H1 (cell line): ENCODE data around the gene TSEN34. TPM values are rescaled to one million over a fixed set of nuclear protein-coding genes. Genes with fewer than 3 reads are reported as not detected.

Experiments used
- CTCF ChIA-PET: fragments of 300-600 bp; sonication (Branson Sonifier 250); formaldehyde crosslinking; loops from one replicate; lab custom pipeline; 2021; ENCODE audit not compliant: partially characterized antibody; lab: Charles Lee
- POLR2A ChIA-PET: fragments of 300-600 bp; sonication (Branson Sonifier 250); formaldehyde crosslinking; loops from one replicate; lab custom pipeline; 2021; ENCODE audit warnings: inconsistent platforms; ENCODE audit not compliant: partially characterized antibody; lab: Charles Lee
- DNase-seq, 2 experiments: peaks; one replicate each; pipeline versions ENCODE4 v3.0.0 to v3.0.0-alpha.2; 2010 to 2022; ENCODE audit warnings: low spot score in 2 of 2, low read depth in 1 of 2, mixed read lengths in 1 of 2
- FAIRE-seq: peaks from 2 replicates; lab custom pipeline; 2011; peaks lifted over from hg19 to GRCh38; lab: Jason Lieb, UNC
- H2AFZ ChIP-seq: 2 replicates; pipeline ENCODE4 v1.8.1; 2012; ENCODE audit warnings: low read length, inconsistent platforms
- H2AK5ac ChIP-seq: 2 replicates; pipeline ENCODE4 v1.6.1; 2013; ENCODE audit warnings: low read depth, low read length
- H2BK120ac ChIP-seq: replicated peaks from 2 replicates; pipeline ENCODE3; 2013; ENCODE audit warnings: low read depth, low read length, inconsistent platforms
- H2BK12ac ChIP-seq: 2 replicates; pipeline ENCODE4 v1.6.1; 2013; ENCODE audit warnings: low read depth, low read length
- H2BK15ac ChIP-seq: 2 replicates; pipeline ENCODE4 v1.6.1; 2013; ENCODE audit warnings: low read length
- H2BK20ac ChIP-seq: 2 replicates; pipeline ENCODE4 v1.6.1; 2013; ENCODE audit warnings: low read length
- H2BK5ac ChIP-seq: 2 replicates; pipeline ENCODE4 v1.6.1; 2013; ENCODE audit warnings: low read depth, low read length
- H3K14ac ChIP-seq: 2 replicates; pipeline ENCODE4 v1.6.1; 2013; ENCODE audit warnings: inconsistent platforms; ENCODE audit not compliant: insufficient read length
- H3K18ac ChIP-seq: 2 replicates; pipeline ENCODE4 v1.6.1; 2013; ENCODE audit warnings: low read length; ENCODE audit errors: extremely low read depth
- H3K23ac ChIP-seq: 2 replicates; pipeline ENCODE4 v1.6.1; 2013; ENCODE audit warnings: inconsistent platforms; ENCODE audit not compliant: insufficient read length
- H3K23me2 ChIP-seq: 2 replicates; pipeline ENCODE4 v1.6.1; 2013; ENCODE audit warnings: low read depth, low read length
- H3K27ac ChIP-seq: 2 replicates; pipeline ENCODE4 v1.6.1; 2011; ENCODE audit warnings: low read depth, low read length, inconsistent platforms
- H3K27me3 ChIP-seq, 4 experiments: replicated peaks in 1 of 4; 1 replicate in 1 of 4; 2 replicates in 3 of 4; pipeline versions ENCODE4 v1.6.1 to v1.8.1; 2011 to 2013; ENCODE audit warnings: low read length in 3 of 4, mild to moderate bottlenecking in 3 of 4, inconsistent platforms in 2 of 4, mixed read lengths in 2 of 4, moderate library complexity in 1 of 4; ENCODE audit not compliant: control insufficient read depth in 3 of 4, insufficient read depth in 3 of 4; ENCODE audit errors: extremely low read depth in 1 of 4
- H3K36me3 ChIP-seq, 4 experiments: 2 replicates each; pipeline versions ENCODE4 v1.6.1 to v1.8.1; 2011 to 2013; ENCODE audit warnings: mild to moderate bottlenecking in 4 of 4, low read length in 3 of 4, moderate library complexity in 2 of 4, control low read depth in 1 of 4, inconsistent platforms in 1 of 4; ENCODE audit not compliant: insufficient read depth in 4 of 4, control insufficient read depth in 2 of 4
- H3K4ac ChIP-seq: replicated peaks from 2 replicates; pipeline ENCODE3; 2013; ENCODE audit warnings: low read length, low read depth, mixed read lengths, inconsistent platforms; ENCODE audit not compliant: insufficient read length
- H3K4me1 ChIP-seq, 4 experiments: replicated peaks in 1 of 4; 1 replicate in 1 of 4; 2 replicates in 3 of 4; pipeline versions ENCODE4 v1.6.1 to v1.8.1; 2011 to 2013; ENCODE audit warnings: low read length in 3 of 4, inconsistent platforms in 2 of 4, mixed read lengths in 1 of 4; ENCODE audit not compliant: insufficient read depth in 4 of 4, control insufficient read depth in 3 of 4
- H3K4me2 ChIP-seq, 2 experiments: 2 replicates each; pipeline versions ENCODE4 v1.6.1 to v1.8.1; 2011 to 2013; ENCODE audit warnings: low read depth in 2 of 2, low read length in 2 of 2, control low read depth in 1 of 2, inconsistent platforms in 1 of 2, mild to moderate bottlenecking in 1 of 2; ENCODE audit not compliant: insufficient read depth in 1 of 2
- H3K4me3 ChIP-seq, 4 experiments: fragments of 200-600, 300-600 bp in 1 of 4; sonication (generic), shearing (Covaris generic), sonication (Bioruptor Twin) in 1 of 4; 2 replicates each; pipeline versions ENCODE4 v1.5.1 to v1.8.1; 2011 to 2016; ENCODE audit warnings: low read length in 4 of 4, low read depth in 3 of 4, control low read depth in 2 of 4, inconsistent platforms in 2 of 4, mild to moderate bottlenecking in 2 of 4, mixed read lengths in 1 of 4, moderate library complexity in 1 of 4; ENCODE audit not compliant: insufficient read depth in 2 of 4; ENCODE audit errors: extremely low read depth in 1 of 4
- H3K56ac ChIP-seq: replicated peaks from 2 replicates; pipeline ENCODE3; 2013; ENCODE audit warnings: low read depth, mild to moderate bottlenecking, mixed read lengths, low read length, inconsistent platforms; ENCODE audit not compliant: insufficient read length
- H3K79me1 ChIP-seq: 2 replicates; pipeline ENCODE4 v1.6.1; 2013; ENCODE audit warnings: low read depth, low read length, control low read depth
- H3K79me2 ChIP-seq, 2 experiments: 2 replicates each; pipeline versions ENCODE4 v1.6.1 to v1.8.1; 2012 to 2013; ENCODE audit warnings: low read length in 2 of 2, mild to moderate bottlenecking in 2 of 2, inconsistent platforms in 1 of 2; ENCODE audit not compliant: insufficient read depth in 2 of 2, control insufficient read depth in 1 of 2
- H3K9ac ChIP-seq, 4 experiments: replicated peaks in 1 of 4; 1 replicate in 1 of 4; 2 replicates in 3 of 4; pipeline versions ENCODE4 v1.6.1 to v1.8.1; 2011 to 2013; ENCODE audit warnings: low read depth in 3 of 4, low read length in 3 of 4, control low read depth in 2 of 4, mild to moderate bottlenecking in 2 of 4, moderate library complexity in 2 of 4, inconsistent platforms in 1 of 4; ENCODE audit errors: extremely low read depth in 1 of 4
- H3K9me3 ChIP-seq, 2 experiments: 2 replicates each; pipeline versions ENCODE4 v1.6.1 to v1.8.1; 2012 to 2013; ENCODE audit warnings: mild to moderate bottlenecking in 2 of 2, moderate library complexity in 2 of 2, control low read depth in 1 of 2, inconsistent platforms in 1 of 2, low read depth in 1 of 2, low read length in 1 of 2, mixed read lengths in 1 of 2; ENCODE audit not compliant: insufficient read depth in 2 of 2
- H4K20me1 ChIP-seq, 2 experiments: replicated peaks in 1 of 2; 2 replicates each; pipeline versions ENCODE3 to v1.8.1; 2011 to 2013; ENCODE audit warnings: inconsistent platforms in 2 of 2, low read length in 2 of 2, mild to moderate bottlenecking in 1 of 2; ENCODE audit not compliant: insufficient read depth in 2 of 2, control insufficient read depth in 1 of 2
- H4K5ac ChIP-seq: 2 replicates; pipeline ENCODE4 v1.6.1; 2013; ENCODE audit warnings: low read length, low read depth, mixed read lengths, inconsistent platforms; ENCODE audit not compliant: insufficient read length
- H4K8ac ChIP-seq: 2 replicates; pipeline ENCODE4 v1.8.0; 2013; ENCODE audit warnings: mild to moderate bottlenecking, moderate library complexity, low read length, inconsistent platforms; ENCODE audit not compliant: insufficient read depth; ENCODE audit errors: extremely low read depth
- H4K91ac ChIP-seq: replicated peaks from 2 replicates; pipeline ENCODE3; 2013; ENCODE audit warnings: low read length, mixed read lengths, inconsistent platforms; ENCODE audit not compliant: insufficient read length
- CBX8 ChIP-seq: fragments of 300-800, 300-1000 bp; sonication (generic); IDR thresholded peaks from 2 replicates; pipeline ENCODE4 v1.7.1; 2016; ENCODE audit warnings: low read depth, low read length, borderline replicate concordance
- E2F6 ChIP-seq: IDR thresholded peaks from 2 replicates; pipeline ENCODE4 v1.6.1; 2012; ENCODE audit warnings: inconsistent platforms
- KDM5A ChIP-seq: fragments of 200-600 bp; IDR thresholded peaks from 2 replicates; pipeline ENCODE4 v1.7.1; 2012; ENCODE audit warnings: mild to moderate bottlenecking, low read length, inconsistent platforms, mixed read lengths
- MAX ChIP-seq: IDR thresholded peaks from 2 replicates; pipeline ENCODE4 v1.6.1; 2012; ENCODE audit warnings: inconsistent platforms
- SP2 ChIP-seq: IDR thresholded peaks from 2 replicates; pipeline ENCODE4 v1.6.1; 2012; ENCODE audit warnings: mild to moderate bottlenecking, low read length, inconsistent platforms
- SP4 ChIP-seq: IDR thresholded peaks from 2 replicates; pipeline ENCODE4 v1.6.1; 2012; ENCODE audit warnings: low read length, inconsistent platforms
- SRF ChIP-seq: IDR thresholded peaks from 2 replicates; pipeline ENCODE4 v1.6.1; 2011; ENCODE audit warnings: mild to moderate bottlenecking, low read depth, low read length, moderate library complexity
- TAF7 ChIP-seq: optimal IDR thresholded peaks from 2 replicates; pipeline ENCODE3; 2011; ENCODE audit warnings: low read depth, mild to moderate bottlenecking, inconsistent platforms, low read length, moderate library complexity, borderline replicate concordance
- TBP ChIP-seq: IDR thresholded peaks from 2 replicates; pipeline ENCODE4 v1.6.1; 2011; ENCODE audit warnings: low read depth, low read length, improper control_type of control experiment
- USF2 ChIP-seq: IDR thresholded peaks from 2 replicates; pipeline ENCODE4 v1.6.1; 2011; ENCODE audit warnings: low read length, improper control_type of control experiment
- WGBS, 2 experiments: shearing (Covaris generic) in 1 of 2; methylation state at CpG; one replicate each; pipeline versions ENCODE4 v1.1.6 to v1.1.7; 2013 to 2015; ENCODE audit warnings: low lambda C conversion rate in 2 of 2, mixed read lengths in 2 of 2, inconsistent platforms in 1 of 2, low coverage in 1 of 2, missing lambda C conversion rate in 1 of 2; ENCODE audit not compliant: insufficient replicate concordance in 2 of 2, insufficient coverage in 1 of 2, insufficient read length in 1 of 2; ENCODE audit errors: extremely low coverage in 1 of 2, missing lambda C conversion rate in 1 of 2; 5-methylcytosine and 5-hydroxymethylcytosine counted together
- polyA plus RNA-seq, 7 experiments: library from polyadenylated mRNA; depleted of rRNA in 3 of 7; stranded (reverse) in 5 of 7; unstranded in 2 of 7; fragments of >200 nt in 5 of 7; fragments of 200-250 nt in 2 of 7; gene quantifications; 1 replicate in 5 of 7; 2 replicates in 1 of 7; 4 replicates in 1 of 7; pipeline versions ENCODE4 v1.2.1 to v1.2.3, GENCODE V29; 2011 to 2013; ENCODE audit warnings: missing spikeins in 2 of 7, mixed read lengths in 2 of 7
- total RNA-seq: library from RNA; stranded (reverse); fragmentation: NEBNext Ultra II Directional; extraction: Animal tissue kit (Norgen Biotek cat#: 25700); gene quantifications from 2 replicates; pipeline ENCODE4 v1.2.1, GENCODE V29; 2021

Gene TSEN34
- total and polyA plus RNA-seq, 2 of the 8 experiments (the other 6 are each of a cell fraction or from before 2014, with no cell fraction given), result 22.5 to 52.3 TPM

GRCh38 chr19:54207676-54207982 is 16.5 kb downstream of the TSEN34 start:
- Histone ChIP-seq H3K23me2 (peaks cover 9% of the 10 kb centered on the region), H4K5ac (no peak overlapping the region), H2BK5ac (no peak overlapping the region), H3K18ac (no peak overlapping the region), H3K23ac (no peak overlapping the region), H3K27me3 (no peaks in the 10 kb centered on the region), H3K4me1 (peaks cover 9 to 18% (median 14%) of the 10 kb centered on the region in 4 experiments), H3K36me3 (peaks cover 43 to 57% (median 53%) of the 10 kb centered on the region in 4 experiments), H3K9ac (no peak overlapping the region; a peak in 1 of 7 replicates), H2BK120ac (no peak overlapping the region), H3K4me3 (no peak overlapping the region), H3K27ac (peak overlapping the region; percentile 32; the same call in 1 of the 2 replicates), H4K91ac (no peak overlapping the region), H3K4ac (no peak overlapping the region), H3K9me3 (no peaks in the 10 kb centered on the region), H2BK12ac (no peak overlapping the region), H4K20me1 (peaks cover 49 to 51% of the 10 kb centered on the region in 2 experiments), H3K79me2 (peaks cover 16 to 43% of the 10 kb centered on the region in 2 experiments), H3K14ac (no peak overlapping the region), H4K8ac (no peak overlapping the region), H3K56ac (no peak overlapping the region), H2BK15ac (no peak overlapping the region), H2AFZ (no peak overlapping the region), H3K79me1 (peaks cover 18% of the 10 kb centered on the region), H2AK5ac (no peak overlapping the region), H3K4me2 (no peak overlapping the region; a peak in 1 of 4 replicates), H2BK20ac (no peak overlapping the region)
- ChIA-PET CTCF (interaction anchor here (1.2 to 1.6 kb wide), 3 partner anchors 21 to 27 kb away, joined by 3 to 6 read pairs (median 3); no protein-coding TSS in a partner anchor), POLR2A (interaction anchor here (0.8 to 23.4 kb wide), 22 partner anchors 10 to 229 kb away, joined by 3 to 909 read pairs (median 6); partner anchors contain the start of genes CNOT3, LILRB2, LILRB3 and LILRB5)
- FAIRE-seq (no peak), DNase-seq (no peak)
- 100% methylated on average over 5 of the region's 5 CpGs; no CpG with 5 or more reads in 1 of the 2 experiments for WGBS, 2 experiments
- TF ChIP-seq SRF, result no peak
- TF ChIP-seq KDM5A, result no peak
- 0 out of 2 replicates have a peak, but pooled peaks have one; percentile 16 for TF ChIP-seq SP4
- TF ChIP-seq TBP, result no peak
- TF ChIP-seq MAX, result no peak
- TF ChIP-seq SP2, result no peak
- TF ChIP-seq USF2, result no peak
- no peak for TF ChIP-seq CBX8
- TF ChIP-seq TAF7, result peak; percentile 19
- no peak for TF ChIP-seq E2F6
